Fibroblast of lung (primary cell): ENCODE data around the gene KLHL6. TPM values are rescaled to one million over a fixed set of nuclear protein-coding genes. Genes with fewer than 3 reads are reported as not detected.

Source experiments
- DNase-seq, 2 donors: peaks; one replicate each; pipeline versions ENCODE4 v3.0.0 to v3.0.0-alpha.2; 2010; ENCODE audit warnings: low read depth in 2 of 2
- H2AFZ ChIP-seq: 2 replicates; pipeline ENCODE4 v1.5.1; 2012; ENCODE audit warnings: low read length, control low read depth, inconsistent platforms
- H3K27ac ChIP-seq: 2 replicates; pipeline ENCODE4 v1.5.1; 2011; ENCODE audit warnings: low read length, control low read depth; ENCODE audit not compliant: insufficient read depth
- H3K27me3 ChIP-seq: 2 replicates; pipeline ENCODE4 v1.5.1; 2011; ENCODE audit warnings: mild to moderate bottlenecking, low read length; ENCODE audit not compliant: control insufficient read depth, insufficient read depth
- H3K36me3 ChIP-seq: 2 replicates; pipeline ENCODE4 v1.5.1; 2011; ENCODE audit warnings: low read length; ENCODE audit not compliant: control insufficient read depth, insufficient read depth
- H3K4me1 ChIP-seq: 2 replicates; pipeline ENCODE4 v1.5.1; 2011; ENCODE audit warnings: low read length; ENCODE audit not compliant: control insufficient read depth, insufficient read depth; ENCODE audit errors: extremely low read depth
- H3K4me2 ChIP-seq: 2 replicates; pipeline ENCODE4 v1.5.1; 2011; ENCODE audit warnings: low read length, control low read depth; ENCODE audit not compliant: insufficient read depth; ENCODE audit errors: extremely low read depth
- H3K4me3 ChIP-seq, 4 experiments: fragments of 200-600 bp in 1 of 4; sonication (generic) in 1 of 4; replicated peaks in 1 of 4; 2 replicates each; pipeline ENCODE4 v1.5.1; 2011 to 2016; ENCODE audit warnings: low read length in 4 of 4, low read depth in 3 of 4, mild to moderate bottlenecking in 3 of 4, control low read depth in 2 of 4, inconsistent platforms in 1 of 4, mixed read lengths in 1 of 4; ENCODE audit not compliant: insufficient read depth in 1 of 4; ENCODE audit errors: control extremely low read depth in 1 of 4
- H3K79me2 ChIP-seq: 2 replicates; pipeline ENCODE4 v1.5.1; 2012; ENCODE audit warnings: mild to moderate bottlenecking, low read length, inconsistent platforms; ENCODE audit not compliant: control insufficient read depth, insufficient read depth
- H3K9ac ChIP-seq: 2 replicates; pipeline ENCODE4 v1.5.1; 2011; ENCODE audit warnings: mild to moderate bottlenecking, low read length, control low read depth; ENCODE audit not compliant: insufficient read depth
- H3K9me3 ChIP-seq: 2 replicates; pipeline ENCODE4 v1.5.1; 2012; ENCODE audit warnings: low read depth, low read length; ENCODE audit not compliant: control insufficient read depth, insufficient read depth
- H4K20me1 ChIP-seq: 2 replicates; pipeline ENCODE4 v1.5.1; 2011; ENCODE audit warnings: low read length; ENCODE audit not compliant: control insufficient read depth, insufficient read depth; ENCODE audit errors: extremely low read depth
- EZH2 ChIP-seq: IDR thresholded peaks from 2 replicates; pipeline ENCODE4 v1.5.1; 2012; ENCODE audit warnings: low read length, control low read depth, mild to moderate bottlenecking; ENCODE audit errors: missing control alignments
- polyA plus RNA-seq, 2 donors: library from polyadenylated mRNA; depleted of rRNA in 1 of 2; stranded (reverse) in 1 of 2; unstranded in 1 of 2; fragments of >200 nt; gene quantifications; 2 replicates each; pipeline ENCODE4 v1.2.1, GENCODE V29; 2011 to 2012; ENCODE audit warnings: missing spikeins in 1 of 2
- total RNA-seq: library from RNA; depleted of rRNA; stranded (reverse); fragments of >200 nt; gene quantifications from 2 replicates; pipeline ENCODE4 v1.2.1, GENCODE V29; 2014
- TF ChIP-seq, protein P1 (sequence below), 2 donors: IDR thresholded peaks in 1 of 2; conservative IDR thresholded peaks in 1 of 2; 1 replicate in 1 of 2; 2 replicates in 1 of 2; pipeline ENCODE4 v1.5.1; 2011 to 2012; ENCODE audit warnings: low read length in 2 of 2, control low read depth in 1 of 2, inconsistent platforms in 1 of 2, low read depth in 1 of 2, mild to moderate bottlenecking in 1 of 2

Gene KLHL6
- total and polyA plus RNA-seq, 2 donors (not counting 1 experiment from before 2014, with no cell fraction given), result not detected

DNA sequence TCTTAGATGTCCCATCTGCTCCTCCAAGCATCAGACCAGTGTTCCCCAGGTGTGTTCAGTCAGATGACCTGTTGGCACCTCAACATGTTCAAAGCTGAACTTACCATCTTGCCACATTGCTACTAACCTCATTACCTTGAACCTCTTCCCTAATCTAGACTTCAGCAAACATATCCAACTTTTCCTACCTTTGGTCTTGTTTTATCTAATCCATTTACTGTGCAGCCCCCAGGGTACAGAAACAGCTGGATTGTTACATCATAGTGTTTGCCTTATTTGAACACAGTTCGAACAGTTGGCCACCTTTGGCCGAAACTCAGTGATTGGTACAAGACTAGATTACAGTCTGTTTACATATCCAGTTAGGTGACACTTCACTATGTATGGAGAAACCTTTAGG is 91.0 kb downstream of the KLHL6 start:
- H3K27me3 ChIP-seq, result no peaks in the 10 kb centered on the region
- no peak overlapping the region for H3K27ac ChIP-seq
- no peaks in the 10 kb centered on the region for H3K79me2 ChIP-seq
- no peaks in the 10 kb centered on the region for H3K36me3 ChIP-seq
- H3K4me2 ChIP-seq, result no peak overlapping the region
- DNase-seq, result no peak
- no peak overlapping the region for H2AFZ ChIP-seq
- no peaks in the 10 kb centered on the region for H4K20me1 ChIP-seq
- peaks cover 2% of the 10 kb centered on the region for H3K4me1 ChIP-seq
- no peak for TF ChIP-seq EZH2
- TF ChIP-seq, protein P1, sequence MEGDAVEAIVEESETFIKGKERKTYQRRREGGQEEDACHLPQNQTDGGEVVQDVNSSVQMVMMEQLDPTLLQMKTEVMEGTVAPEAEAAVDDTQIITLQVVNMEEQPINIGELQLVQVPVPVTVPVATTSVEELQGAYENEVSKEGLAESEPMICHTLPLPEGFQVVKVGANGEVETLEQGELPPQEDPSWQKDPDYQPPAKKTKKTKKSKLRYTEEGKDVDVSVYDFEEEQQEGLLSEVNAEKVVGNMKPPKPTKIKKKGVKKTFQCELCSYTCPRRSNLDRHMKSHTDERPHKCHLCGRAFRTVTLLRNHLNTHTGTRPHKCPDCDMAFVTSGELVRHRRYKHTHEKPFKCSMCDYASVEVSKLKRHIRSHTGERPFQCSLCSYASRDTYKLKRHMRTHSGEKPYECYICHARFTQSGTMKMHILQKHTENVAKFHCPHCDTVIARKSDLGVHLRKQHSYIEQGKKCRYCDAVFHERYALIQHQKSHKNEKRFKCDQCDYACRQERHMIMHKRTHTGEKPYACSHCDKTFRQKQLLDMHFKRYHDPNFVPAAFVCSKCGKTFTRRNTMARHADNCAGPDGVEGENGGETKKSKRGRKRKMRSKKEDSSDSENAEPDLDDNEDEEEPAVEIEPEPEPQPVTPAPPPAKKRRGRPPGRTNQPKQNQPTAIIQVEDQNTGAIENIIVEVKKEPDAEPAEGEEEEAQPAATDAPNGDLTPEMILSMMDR (conservative IDR thresholded peaks at IDR 0.05 in 1 of 2, IDR thresholded peaks at IDR 0.05 in 1 of 2; ENCODE audit: low read depth in 1 of 2, low read length in 2 of 2), result no peak
- no peaks in the 10 kb centered on the region for H3K9me3 ChIP-seq
- H3K4me3 ChIP-seq, result no peak overlapping the region
- no peak overlapping the region for H3K9ac ChIP-seq

- no peaks in the 10 kb centered on the region for H3K4me1 ChIP-seq
- TF ChIP-seq, protein P1 (conservative IDR thresholded peaks at IDR 0.05 in 1 of 2, IDR thresholded peaks at IDR 0.05 in 1 of 2; ENCODE audit: low read depth in 1 of 2, low read length in 2 of 2), result no peak
- no peak for TF ChIP-seq EZH2
- H3K36me3 ChIP-seq, result no peaks in the 10 kb centered on the region
- no peak overlapping the region for H3K4me2 ChIP-seq
- no peak overlapping the region for H3K9ac ChIP-seq
- H2AFZ ChIP-seq, result no peak overlapping the region
- DNase-seq, result peak in 1 of 2 donors; percentile 56
- H3K79me2 ChIP-seq, result no peaks in the 10 kb centered on the region
- H3K27me3 ChIP-seq, result no peaks in the 10 kb centered on the region
- H3K9me3 ChIP-seq, result no peaks in the 10 kb centered on the region
- no peak overlapping the region for H3K27ac ChIP-seq
- no peaks in the 10 kb centered on the region for H4K20me1 ChIP-seq
- no peak overlapping the region for H3K4me3 ChIP-seq
These were observed 95.1 kb downstream of the KLHL6 start for GRCh38 chr3:183460081-183461055.

DNA sequence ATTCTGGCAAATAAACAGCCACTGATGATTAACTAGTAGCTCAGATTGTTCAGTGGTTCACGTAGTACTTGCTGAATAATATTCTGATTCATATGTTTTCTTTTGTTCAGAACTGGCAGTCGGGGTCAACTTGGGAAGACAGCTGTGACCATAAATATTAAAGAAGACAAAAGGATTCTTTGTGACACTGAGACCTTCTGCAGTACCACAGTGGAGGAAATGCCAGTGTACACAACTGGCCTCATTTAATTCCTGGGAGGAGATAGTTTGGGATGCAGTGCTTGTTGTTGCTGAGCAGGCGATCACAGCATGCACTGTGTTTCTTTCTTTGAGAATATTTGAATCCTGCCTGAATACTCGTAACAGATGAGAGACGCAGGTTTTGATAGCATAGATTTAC is 100.4 kb downstream of the KLHL6 start:
- Histone ChIP-seq H3K79me2 (no peaks in the 10 kb centered on the region), H3K9me3 (no peaks in the 10 kb centered on the region), H3K36me3 (no peaks in the 10 kb centered on the region), H3K4me2 (no peak overlapping the region), H3K4me3 (no peak overlapping the region), H3K27ac (no peak overlapping the region), H3K4me1 (no peaks in the 10 kb centered on the region), H4K20me1 (no peaks in the 10 kb centered on the region), H3K27me3 (no peaks in the 10 kb centered on the region), H3K9ac (no peak overlapping the region), H2AFZ (no peak overlapping the region)
- TF ChIP-seq, protein P1 (conservative IDR thresholded peaks at IDR 0.05 in 1 of 2, IDR thresholded peaks at IDR 0.05 in 1 of 2; ENCODE audit: low read depth in 1 of 2, low read length in 2 of 2), result no peak
- TF ChIP-seq EZH2, result no peak
- DNase-seq, result peak; percentile 21 to 78
